ENCODE data around the gene GINS1.
"Not testable (repeated sequence)": the region's sequence is repeated elsewhere in the genome, so short reads cannot be mapped to it uniquely, and the experiment has no call there.

The GINS1 gene

GRCh38 chr20:25389858-25390537, 17.5 kb upstream of the GINS1 start:
- DNase-seq (ENCODE audit: low read depth): peak; percentile 39

- peak; percentile 96 for DNase-seq (ENCODE audit: low read depth)
These were observed 16.6 kb upstream of the GINS1 start, which contains the start of gene ABHD12 for GRCh38 chr20:25390538-25391528. ABHD12 (minus strand) TSS chr20:25390835; CDS start chr20:25390703, 132 bp downstream.

- no peak for DNase-seq (ENCODE audit: low read depth)
These were observed 13.2 kb upstream of the GINS1 start for GRCh38 chr20:25394276-25394675.

- DNase-seq (ENCODE audit: low read depth): no peak
These were observed 12.5 kb upstream of the GINS1 start for GRCh38 chr20:25394996-25395395.

GRCh38 chr20:25397096-25397495, 10.4 kb upstream of the GINS1 start:
- no peak for DNase-seq (ENCODE audit: low read depth)

- DNase-seq (ENCODE audit: low read depth): no peak
These were observed 9.7 kb upstream of the GINS1 start for GRCh38 chr20:25397821-25398220.

GRCh38 chr20:25398376-25399036, 9.0 kb upstream of the GINS1 start:
- DNase-seq (ENCODE audit: low read depth): no peak

GRCh38 chr20:25399037-25399430, 8.4 kb upstream of the GINS1 start:
- DNase-seq (ENCODE audit: low read depth): peak; percentile 82

- not testable (repeated sequence) for DNase-seq (ENCODE audit: low read depth)
These were observed 7.2 kb upstream of the GINS1 start for GRCh38 chr20:25400291-25400732.

- no peak for DNase-seq (ENCODE audit: low read depth)
These were observed 4.9 kb upstream of the GINS1 start for GRCh38 chr20:25402583-25402982.

- peak; percentile 23 for DNase-seq (ENCODE audit: low read depth)
These were observed 686 bp downstream of the GINS1 start for GRCh38 chr20:25408170-25408547.

- DNase-seq (ENCODE audit: low read depth): peak; percentile 46
These were observed 1.4 kb downstream of the GINS1 start for GRCh38 chr20:25408890-25409289.

- peak; percentile 54 for DNase-seq (ENCODE audit: low read depth)
These were observed 11.3 kb downstream of the GINS1 start for GRCh38 chr20:25418776-25419175.

GRCh38 chr20:25421102-25421501, 13.6 kb downstream of the GINS1 start:
- no peak for DNase-seq (ENCODE audit: low read depth)

GRCh38 chr20:25422032-25422431, 14.6 kb downstream of the GINS1 start:
- DNase-seq (ENCODE audit: low read depth): no peak

- no peak for DNase-seq (ENCODE audit: low read depth)
These were observed 17.1 kb downstream of the GINS1 start for GRCh38 chr20:25424536-25424935.

- DNase-seq (ENCODE audit: low read depth): no peak
These were observed 29.7 kb downstream of the GINS1 start for GRCh38 chr20:25437153-25437581.

- no peak for DNase-seq (ENCODE audit: low read depth)
These were observed 31.9 kb downstream of the GINS1 start for GRCh38 chr20:25439328-25439727.

GRCh38 chr20:25444556-25444955, 37.1 kb downstream of the GINS1 start:
- DNase-seq (ENCODE audit: low read depth): no peak

GRCh38 chr20:25447671-25448070, 40.2 kb downstream of the GINS1 start:
- DNase-seq (ENCODE audit: low read depth): no peak

GRCh38 chr20:25452333-25452732, 44.9 kb downstream of the GINS1 start:
- no peak for DNase-seq (ENCODE audit: low read depth)

- peak; percentile 59 for DNase-seq (ENCODE audit: low read depth)
These were observed 45.8 kb downstream of the GINS1 start for GRCh38 chr20:25453035-25453810.
